ENCODE measurements around the gene UVRAG.

The UVRAG gene

DNA sequence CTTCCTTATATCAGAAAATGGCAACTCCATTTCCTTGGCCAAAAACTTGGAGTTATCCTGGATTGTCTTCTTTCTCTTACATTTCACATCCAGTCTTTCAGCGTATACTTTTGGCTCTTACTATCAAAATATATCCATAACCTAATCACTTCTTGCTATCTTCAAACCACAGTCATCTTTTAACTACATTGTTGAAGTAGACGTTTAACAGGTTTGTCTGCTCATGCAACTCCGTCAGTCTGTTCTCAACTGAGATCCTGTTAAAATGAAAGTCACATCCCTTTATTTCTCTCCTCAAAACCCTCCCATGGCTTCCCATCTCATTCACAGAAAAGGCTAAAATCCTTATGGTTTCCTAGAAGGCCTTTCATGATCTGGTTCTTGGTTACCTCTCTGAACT is 41.9 kb downstream of the UVRAG start:
- no peak for TF ChIP-seq CTCF (IDR thresholded peaks at IDR 0.05; ENCODE audit: insufficient read depth, low read length, poor library complexity, severe bottlenecking)
- no peak for DNase-seq (ENCODE audit: extremely low read depth, insufficient read length)
- Histone ChIP-seq H3K27me3 (replicated peaks; ENCODE audit: control insufficient read depth, insufficient read depth, low read length) (no peaks in the 10 kb centered on the region), H3K36me3 (ENCODE audit: control insufficient read depth, insufficient read depth, low read length) (peaks cover 4% of the 10 kb centered on the region), H3K4me3 (replicated peaks; ENCODE audit: low read depth, low read length) (no peak overlapping the region)

- peaks cover 7% of the 10 kb centered on the region for H3K36me3 ChIP-seq (ENCODE audit: control insufficient read depth, insufficient read depth, low read length)
Measured at GRCh38 chr11:75858042-75858441, 43.0 kb downstream of the UVRAG start.

GRCh38 chr11:75858613-75859012 is 43.6 kb downstream of the UVRAG start:
- H3K27me3 ChIP-seq (replicated peaks; ENCODE audit: control insufficient read depth, insufficient read depth, low read length), result no peaks in the 10 kb centered on the region
- no peak for TF ChIP-seq CTCF (IDR thresholded peaks at IDR 0.05; ENCODE audit: insufficient read depth, low read length, poor library complexity, severe bottlenecking)
- no peak for DNase-seq (ENCODE audit: extremely low read depth, insufficient read length)
- H3K36me3 ChIP-seq (ENCODE audit: control insufficient read depth, insufficient read depth, low read length), result peaks cover 7% of the 10 kb centered on the region
- no peak overlapping the region for H3K4me3 ChIP-seq (replicated peaks; ENCODE audit: low read depth, low read length)

More at GRCh38 chr11:75858042-75858441, 43.0 kb downstream of the UVRAG start:
- no peak for TF ChIP-seq CTCF (IDR thresholded peaks at IDR 0.05; ENCODE audit: insufficient read depth, low read length, poor library complexity, severe bottlenecking)
- Histone ChIP-seq H3K27me3 (replicated peaks; ENCODE audit: control insufficient read depth, insufficient read depth, low read length) (no peaks in the 10 kb centered on the region), H3K4me3 (replicated peaks; ENCODE audit: low read depth, low read length) (no peak overlapping the region)
- DNase-seq (ENCODE audit: extremely low read depth, insufficient read length), result no peak

GRCh38 chr11:75859614-75860013 is 44.6 kb downstream of the UVRAG start:
- no peak for DNase-seq (ENCODE audit: extremely low read depth, insufficient read length)
- no peaks in the 10 kb centered on the region for H3K27me3 ChIP-seq (replicated peaks; ENCODE audit: control insufficient read depth, insufficient read depth, low read length)
- no peak for TF ChIP-seq CTCF (IDR thresholded peaks at IDR 0.05; ENCODE audit: insufficient read depth, low read length, poor library complexity, severe bottlenecking)
- peaks cover 7% of the 10 kb centered on the region for H3K36me3 ChIP-seq (ENCODE audit: control insufficient read depth, insufficient read depth, low read length)
- no peak overlapping the region for H3K4me3 ChIP-seq (replicated peaks; ENCODE audit: low read depth, low read length)

DNA sequence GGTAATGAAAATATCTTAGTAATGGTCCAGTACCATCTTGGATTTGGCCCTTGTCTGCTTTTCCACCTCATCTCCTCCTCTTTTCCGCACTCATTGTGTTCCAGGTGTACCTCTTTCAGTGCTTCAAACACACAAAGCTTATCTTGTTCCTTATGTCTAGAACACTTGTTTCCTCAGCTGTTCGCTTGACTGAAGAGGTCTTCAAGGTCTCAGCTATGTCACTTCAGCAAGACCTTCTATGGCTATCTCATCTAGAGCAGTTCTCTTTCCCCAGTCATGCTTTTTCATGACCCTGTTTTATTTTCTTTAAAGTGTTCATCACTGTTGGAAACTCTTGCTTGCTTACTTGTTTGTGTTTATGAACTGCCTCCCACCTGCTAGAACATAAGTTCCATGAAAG is 47.4 kb downstream of the UVRAG start:
- no peak for DNase-seq (ENCODE audit: extremely low read depth, insufficient read length)

More for the DNA sequence above, 47.4 kb downstream of the UVRAG start:
- H3K36me3 ChIP-seq (ENCODE audit: control insufficient read depth, insufficient read depth, low read length), result peaks cover 4% of the 10 kb centered on the region
- no peak overlapping the region for H3K4me3 ChIP-seq (replicated peaks; ENCODE audit: low read depth, low read length)
- H3K27me3 ChIP-seq (replicated peaks; ENCODE audit: control insufficient read depth, insufficient read depth, low read length), result no peaks in the 10 kb centered on the region
- TF ChIP-seq CTCF (IDR thresholded peaks at IDR 0.05; ENCODE audit: insufficient read depth, low read length, poor library complexity, severe bottlenecking), result no peak
